HTR-8/SVneo (cell line): ENCODE measurements around the gene POLR1G.
A peak's percentile ranks its signal among the peaks of the same experiment; 100 is the strongest.

Experiments used
- DNase-seq: peaks from one replicate; pipeline ENCODE4 v3.0.0; 2011; ENCODE audit warnings: low spot score, mixed read lengths; ENCODE audit not compliant: insufficient read length
- FAIRE-seq: peaks from 2 replicates; lab custom pipeline; 2011; peaks lifted over from hg19 to GRCh38; lab: Jason Lieb, UNC

The POLR1G gene, protein sequence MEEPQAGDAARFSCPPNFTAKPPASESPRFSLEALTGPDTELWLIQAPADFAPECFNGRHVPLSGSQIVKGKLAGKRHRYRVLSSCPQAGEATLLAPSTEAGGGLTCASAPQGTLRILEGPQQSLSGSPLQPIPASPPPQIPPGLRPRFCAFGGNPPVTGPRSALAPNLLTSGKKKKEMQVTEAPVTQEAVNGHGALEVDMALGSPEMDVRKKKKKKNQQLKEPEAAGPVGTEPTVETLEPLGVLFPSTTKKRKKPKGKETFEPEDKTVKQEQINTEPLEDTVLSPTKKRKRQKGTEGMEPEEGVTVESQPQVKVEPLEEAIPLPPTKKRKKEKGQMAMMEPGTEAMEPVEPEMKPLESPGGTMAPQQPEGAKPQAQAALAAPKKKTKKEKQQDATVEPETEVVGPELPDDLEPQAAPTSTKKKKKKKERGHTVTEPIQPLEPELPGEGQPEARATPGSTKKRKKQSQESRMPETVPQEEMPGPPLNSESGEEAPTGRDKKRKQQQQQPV

GRCh38 chr19:45406226-45407090 is at the start of gene POLR1G:
Gene POLR1G (plus strand): TSS chr19:45406644. CDS start chr19:45406697, 53 bp downstream.
- no peak for FAIRE-seq
- DNase-seq: peak; percentile 89

GRCh38 chr19:45356760-45357444 is 49.5 kb upstream of the POLR1G start:
- no peak for DNase-seq

GRCh38 chr19:45357445-45357783 is 49.0 kb upstream of the POLR1G start:
- DNase-seq: no peak
- no peak for FAIRE-seq

More at GRCh38 chr19:45356760-45357444, 49.5 kb upstream of the POLR1G start:
- FAIRE-seq: no peak

DNA sequence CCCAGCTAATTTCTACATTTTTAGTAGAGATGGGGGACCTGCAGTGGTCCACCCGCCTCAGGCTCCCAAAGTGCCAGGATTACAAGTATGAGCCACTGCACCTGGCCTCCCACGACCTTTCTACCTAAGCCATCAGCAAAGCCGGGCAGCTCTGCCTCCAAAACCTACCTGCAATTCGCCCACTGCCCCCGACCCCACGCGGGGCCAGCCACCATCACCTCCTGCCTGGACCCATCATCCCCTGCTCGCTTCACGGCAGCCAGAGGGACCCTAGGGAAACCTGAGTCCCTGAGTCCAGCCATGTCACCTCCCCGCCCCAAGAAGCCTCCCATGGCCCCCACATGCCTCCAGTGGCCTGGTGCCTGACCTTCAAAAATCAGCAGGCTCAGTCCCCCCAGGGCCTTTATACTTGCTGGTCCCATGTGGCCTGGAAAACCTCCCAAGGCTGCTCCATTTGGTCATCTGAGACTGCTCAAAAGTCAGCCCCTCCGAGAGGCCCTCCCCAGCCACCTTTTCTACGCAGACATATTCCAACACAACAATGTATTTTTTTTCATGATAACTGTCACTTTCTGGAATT is 48.1 kb upstream of the POLR1G start:
- DNase-seq (no peak), FAIRE-seq (no peak)

DNA sequence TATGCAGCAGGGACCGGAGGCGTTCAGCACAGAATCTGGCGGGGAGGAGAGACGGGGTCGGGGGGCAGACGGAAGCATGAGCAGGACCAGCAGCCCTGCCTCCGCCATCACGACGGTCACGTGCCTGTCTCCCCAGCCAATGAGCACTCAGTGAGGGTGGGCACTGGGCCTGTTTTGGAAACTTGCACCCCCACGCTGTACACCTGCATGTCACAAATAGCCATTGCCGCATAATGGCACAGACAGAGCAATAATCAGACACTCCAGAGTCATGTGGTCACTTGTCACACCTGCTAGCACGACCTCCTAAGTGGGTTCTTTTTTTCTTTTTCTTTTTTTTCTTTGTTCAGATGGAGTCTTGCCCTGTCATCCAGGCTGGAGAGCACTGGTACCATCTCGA is 44.8 kb upstream of the POLR1G start:
- DNase-seq (no peak), FAIRE-seq (no peak)

DNA sequence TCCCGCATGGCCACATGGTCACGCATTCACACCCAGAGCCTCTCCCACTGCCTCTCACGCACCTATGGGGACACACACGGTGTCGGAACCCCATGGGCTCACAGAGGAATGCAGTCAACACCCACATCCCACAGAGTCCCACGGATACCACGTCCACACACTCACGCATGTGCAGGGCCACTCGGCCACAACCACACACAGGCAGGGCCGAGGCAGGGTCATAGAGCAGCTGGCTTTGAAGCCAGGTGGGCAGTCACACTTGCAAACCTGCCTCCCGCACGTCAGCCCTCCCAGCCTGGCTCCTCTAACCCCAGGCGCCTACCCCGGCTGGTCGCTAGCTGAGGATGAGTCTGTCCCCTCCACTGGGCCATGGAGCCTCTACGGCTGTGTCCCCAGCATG is 44.2 kb upstream of the POLR1G start:
- FAIRE-seq: peak; percentile 71

DNA sequence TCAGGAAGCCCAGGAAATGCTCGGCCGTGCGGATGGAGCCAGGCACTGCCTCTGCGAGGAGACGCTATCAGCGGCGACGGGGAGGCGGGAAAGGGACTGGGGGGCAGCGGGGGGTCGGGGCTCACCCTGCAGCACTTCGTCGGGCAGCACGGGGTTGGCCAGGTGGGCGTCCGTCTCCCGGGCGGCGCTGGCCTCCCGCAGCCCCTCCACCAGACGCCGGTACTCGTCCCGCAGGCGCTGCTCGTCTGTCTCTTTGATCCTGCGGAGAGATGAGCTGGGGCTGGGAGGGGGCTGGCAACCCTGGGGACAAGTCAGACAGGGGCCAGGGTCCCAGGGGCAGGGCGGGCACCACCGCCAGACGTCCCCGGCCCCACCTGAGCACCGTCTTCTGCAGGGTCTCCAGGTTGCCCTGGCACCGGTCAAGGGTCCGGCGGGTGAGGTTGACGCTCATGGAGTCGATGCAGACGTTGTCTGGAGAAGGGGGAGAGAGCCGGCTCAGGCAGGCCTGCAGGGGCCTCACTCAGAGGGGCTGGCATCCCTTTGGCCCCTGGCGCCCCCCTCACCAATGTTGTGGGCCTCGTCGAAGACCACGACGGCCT is 42.5 kb upstream of the POLR1G start:
- DNase-seq (no peak), FAIRE-seq (no peak)

More for the DNA sequence above, 44.2 kb upstream of the POLR1G start:
- DNase-seq: no peak

- FAIRE-seq (no peak), DNase-seq (no peak)
Measured at GRCh38 chr19:45364696-45365095, 41.7 kb upstream of the POLR1G start.

DNA sequence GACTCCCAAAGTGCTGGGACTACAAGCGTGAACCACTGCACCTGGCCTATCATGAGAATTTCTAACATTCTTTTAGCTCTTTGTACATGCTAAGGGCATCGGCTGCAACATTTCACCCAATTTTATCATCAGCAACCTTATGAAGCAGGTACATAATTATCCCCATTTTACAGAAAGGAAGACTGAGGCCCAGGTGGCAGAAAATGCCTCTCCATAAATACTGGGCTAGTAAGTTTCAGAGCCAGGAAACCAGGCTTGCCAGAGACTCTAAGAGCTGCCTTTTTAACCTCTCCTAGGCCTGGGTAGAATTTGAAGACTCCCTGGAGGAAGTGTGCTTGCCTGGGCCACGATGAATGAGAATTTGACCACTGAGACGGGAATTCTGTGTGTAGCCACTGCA is 38.3 kb upstream of the POLR1G start:
- FAIRE-seq (no peak), DNase-seq (no peak)

GRCh38 chr19:45368737-45369340 is 37.6 kb upstream of the POLR1G start:
- FAIRE-seq: no peak
- DNase-seq: no peak

- FAIRE-seq (peak; percentile 88), DNase-seq (peak; percentile 100)
Measured at GRCh38 chr19:45370410-45371204, 35.8 kb upstream of the POLR1G start, which contains the start of gene ERCC2. Gene ERCC2 (minus strand): TSS chr19:45370573. CDS start chr19:45370540, 33 bp downstream.

GRCh38 chr19:45376045-45376724 is 30.3 kb upstream of the POLR1G start:
- FAIRE-seq (peak; percentile 69), DNase-seq (peak; percentile 85)

DNA sequence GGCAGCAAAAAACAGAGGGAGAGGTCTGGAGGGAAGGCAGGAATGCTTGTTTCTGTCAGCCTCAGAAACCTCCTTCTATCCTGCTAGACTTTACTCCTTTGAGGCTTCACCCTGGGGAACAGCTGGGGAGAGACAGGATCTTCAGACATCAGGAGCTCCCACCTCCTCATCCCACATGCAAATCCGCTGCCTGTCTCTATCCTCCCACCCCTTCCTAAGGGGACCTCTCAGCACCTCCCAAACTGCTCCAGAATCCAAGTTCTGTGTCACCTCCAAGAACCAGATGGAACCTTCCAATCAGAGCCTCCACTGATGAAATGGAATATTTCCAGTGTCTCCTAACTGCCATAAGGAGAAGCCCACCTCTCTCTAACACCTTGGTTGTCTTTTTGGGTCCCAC is 26.3 kb upstream of the POLR1G start:
- no peak for FAIRE-seq

GRCh38 chr19:45382426-45382825 is 24.0 kb upstream of the POLR1G start:
- DNase-seq (no peak), FAIRE-seq (no peak)

More for the DNA sequence above, 26.3 kb upstream of the POLR1G start:
- no peak for DNase-seq

- DNase-seq (no peak), FAIRE-seq (peak; percentile 55)
Measured at GRCh38 chr19:45385392-45386221, 20.8 kb upstream of the POLR1G start.

DNA sequence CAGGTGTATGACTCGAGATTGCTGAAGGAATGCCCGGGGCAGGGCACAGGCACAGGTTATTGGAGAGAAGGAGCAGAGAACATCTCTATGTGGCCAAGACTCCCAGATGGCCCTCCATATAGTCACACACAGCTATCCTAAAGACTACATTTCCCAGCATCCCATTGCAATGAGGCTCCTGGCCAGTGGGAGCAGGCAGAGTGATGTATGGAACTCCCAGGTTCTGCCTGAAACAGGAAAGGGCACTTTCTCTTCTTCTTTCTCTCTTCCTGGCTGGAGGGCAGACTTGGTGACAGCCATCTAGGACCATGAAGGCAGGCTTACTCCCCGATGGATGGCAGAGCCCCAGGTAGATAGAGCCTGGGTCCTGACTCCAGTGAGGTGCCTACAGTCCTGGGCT is 15.1 kb upstream of the POLR1G start:
- no peak for DNase-seq
- no peak for FAIRE-seq
